ENCODE results near the gene VWF. TPM values are rescaled to one million over a fixed set of nuclear protein-coding genes. Genes with fewer than 3 reads are reported as not detected.

The VWF gene
- total RNA-seq, 6 experiments from 2014 or later: 5.7 to 16.6 (median 9.6) TPM

DNA sequence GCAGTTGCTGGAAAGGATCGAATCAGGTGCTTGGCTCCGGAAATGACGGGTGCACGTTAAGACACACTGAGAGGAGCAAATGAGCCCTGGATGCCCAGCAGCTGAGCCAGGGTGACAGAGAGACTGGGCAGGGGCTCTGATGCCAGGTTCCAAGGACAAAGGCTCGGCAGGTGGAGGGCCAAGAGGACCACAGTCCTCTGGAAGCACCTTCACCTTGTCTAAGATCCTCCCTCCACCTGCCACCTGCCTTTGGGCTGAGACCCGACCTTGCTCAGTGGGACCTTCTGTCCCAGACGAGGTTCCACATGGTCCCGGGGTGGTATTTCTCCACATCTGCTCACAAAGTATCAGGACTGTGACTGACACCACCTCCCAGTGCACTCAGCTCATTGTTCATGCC is 180.4 kb downstream of the VWF start:
- Histone ChIP-seq H3K36me3 (no peaks in the 10 kb centered on the region), H3K4me1 (peaks cover 0 to 4% (median 0%) of the 10 kb centered on the region in 4 donors), H3K4me3 (no peak overlapping the region), H3K9me3 (no peaks in the 10 kb centered on the region), H3K27me3 (no peaks in the 10 kb centered on the region), H3K27ac (no peak overlapping the region)
- ATAC-seq: no peak
- intact Hi-C loops (cut with DNase I): no loop called here
- DNase-seq: no peak
- TF ChIP-seq, protein P1, sequence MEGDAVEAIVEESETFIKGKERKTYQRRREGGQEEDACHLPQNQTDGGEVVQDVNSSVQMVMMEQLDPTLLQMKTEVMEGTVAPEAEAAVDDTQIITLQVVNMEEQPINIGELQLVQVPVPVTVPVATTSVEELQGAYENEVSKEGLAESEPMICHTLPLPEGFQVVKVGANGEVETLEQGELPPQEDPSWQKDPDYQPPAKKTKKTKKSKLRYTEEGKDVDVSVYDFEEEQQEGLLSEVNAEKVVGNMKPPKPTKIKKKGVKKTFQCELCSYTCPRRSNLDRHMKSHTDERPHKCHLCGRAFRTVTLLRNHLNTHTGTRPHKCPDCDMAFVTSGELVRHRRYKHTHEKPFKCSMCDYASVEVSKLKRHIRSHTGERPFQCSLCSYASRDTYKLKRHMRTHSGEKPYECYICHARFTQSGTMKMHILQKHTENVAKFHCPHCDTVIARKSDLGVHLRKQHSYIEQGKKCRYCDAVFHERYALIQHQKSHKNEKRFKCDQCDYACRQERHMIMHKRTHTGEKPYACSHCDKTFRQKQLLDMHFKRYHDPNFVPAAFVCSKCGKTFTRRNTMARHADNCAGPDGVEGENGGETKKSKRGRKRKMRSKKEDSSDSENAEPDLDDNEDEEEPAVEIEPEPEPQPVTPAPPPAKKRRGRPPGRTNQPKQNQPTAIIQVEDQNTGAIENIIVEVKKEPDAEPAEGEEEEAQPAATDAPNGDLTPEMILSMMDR (IDR thresholded peaks at IDR 0.05): no peak
- no peak for TF ChIP-seq POLR2A (IDR thresholded peaks at IDR 0.05)
- 59% methylated on average over 2 of the region's 8 CpGs for WGBS (ENCODE audit: insufficient coverage, low coverage, low lambda C conversion rate, missing lambda C conversion rate)

DNA sequence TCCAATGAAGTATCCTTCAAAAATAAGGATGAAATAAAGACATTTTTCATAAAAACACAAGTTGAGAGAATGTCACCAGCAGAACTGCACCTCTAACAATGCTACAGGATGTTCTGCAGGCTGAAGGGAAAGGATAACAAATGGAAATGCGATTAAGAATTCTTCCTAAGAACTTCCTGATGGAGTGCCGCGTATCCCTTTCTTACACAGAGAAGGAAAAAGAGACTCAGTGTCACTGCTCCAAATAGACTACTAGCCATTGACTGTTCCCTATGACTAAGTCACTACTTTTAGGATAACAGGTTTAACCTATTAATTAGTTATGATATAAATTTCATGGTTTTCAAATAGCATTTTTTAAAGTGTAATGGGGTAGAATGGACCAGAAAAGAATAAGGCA is 182.6 kb downstream of the VWF start:
- no peaks in the 10 kb centered on the region for H3K27me3 ChIP-seq
- intact Hi-C loops (cut with DNase I): no loop called here
- 74% methylated on average over 3 of the region's 3 CpGs for WGBS (ENCODE audit: insufficient coverage, low coverage, low lambda C conversion rate, missing lambda C conversion rate)

DNA sequence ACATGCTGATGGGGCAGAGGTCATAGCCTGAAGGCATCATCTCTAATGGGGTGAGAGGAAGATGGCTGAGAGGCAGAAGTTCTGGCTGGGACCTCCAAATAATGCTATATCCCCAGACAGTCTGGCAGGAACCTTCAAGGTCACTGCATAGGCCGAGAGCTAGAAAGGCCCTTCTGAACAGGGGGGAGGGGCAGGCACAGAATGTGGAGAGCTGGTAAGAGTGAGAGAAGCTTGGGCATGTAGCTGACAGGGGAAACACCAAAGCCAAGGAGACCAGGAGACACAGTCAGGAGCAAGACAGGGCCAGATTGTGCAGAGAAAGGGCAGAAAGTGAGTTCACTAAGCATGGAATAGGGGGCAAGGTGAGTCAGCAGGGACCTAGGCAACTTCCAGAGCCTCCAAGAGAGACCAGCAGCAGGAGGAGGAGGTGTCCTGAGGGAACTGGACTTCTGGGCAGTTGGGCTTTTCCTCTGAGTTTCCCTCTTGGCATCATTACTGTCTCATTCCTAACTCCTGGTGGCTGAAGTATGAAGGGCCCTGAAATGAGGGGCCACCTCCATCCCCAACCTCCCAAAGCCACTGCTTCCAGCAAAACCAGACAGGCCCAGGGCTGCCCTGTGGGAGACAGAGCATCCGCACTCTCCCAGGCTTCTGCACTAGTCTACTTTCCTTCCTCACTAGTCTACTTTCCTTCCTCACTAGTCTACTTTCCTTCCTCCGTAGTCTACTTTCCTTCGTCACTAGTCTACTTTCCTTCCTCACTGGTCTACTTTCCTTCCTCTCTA is 196.5 kb downstream of the VWF start:
- intact Hi-C loops (cut with DNase I): no loop called here
- H3K4me1 ChIP-seq: no peaks in the 10 kb centered on the region
- TF ChIP-seq, protein P1 (IDR thresholded peaks at IDR 0.05): no peak
- TF ChIP-seq POLR2A (IDR thresholded peaks at IDR 0.05): no peak
- no peaks in the 10 kb centered on the region for H3K9me3 ChIP-seq
- H3K27me3 ChIP-seq: no peaks in the 10 kb centered on the region
- ATAC-seq: no peak
- H3K36me3 ChIP-seq: no peaks in the 10 kb centered on the region
- no peak overlapping the region for H3K27ac ChIP-seq
- WGBS (ENCODE audit: insufficient coverage, low coverage, low lambda C conversion rate, missing lambda C conversion rate): 69% methylated on average over 4 of the region's 4 CpGs
- H3K4me3 ChIP-seq: no peak overlapping the region
- DNase-seq: peak in 1 of 3 donors; percentile 3

More for the DNA sequence above, 182.6 kb downstream of the VWF start:
- DNase-seq (no peak), ATAC-seq (no peak)
- H3K9me3 ChIP-seq: no peaks in the 10 kb centered on the region
- no peak overlapping the region for H3K27ac ChIP-seq
- H3K4me1 ChIP-seq: peaks cover 0 to 4% (median 0%) of the 10 kb centered on the region in 4 donors
- TF ChIP-seq, protein P1 (IDR thresholded peaks at IDR 0.05): no peak
- no peak for TF ChIP-seq POLR2A (IDR thresholded peaks at IDR 0.05)
- no peaks in the 10 kb centered on the region for H3K36me3 ChIP-seq
- no peak overlapping the region for H3K4me3 ChIP-seq

DNA sequence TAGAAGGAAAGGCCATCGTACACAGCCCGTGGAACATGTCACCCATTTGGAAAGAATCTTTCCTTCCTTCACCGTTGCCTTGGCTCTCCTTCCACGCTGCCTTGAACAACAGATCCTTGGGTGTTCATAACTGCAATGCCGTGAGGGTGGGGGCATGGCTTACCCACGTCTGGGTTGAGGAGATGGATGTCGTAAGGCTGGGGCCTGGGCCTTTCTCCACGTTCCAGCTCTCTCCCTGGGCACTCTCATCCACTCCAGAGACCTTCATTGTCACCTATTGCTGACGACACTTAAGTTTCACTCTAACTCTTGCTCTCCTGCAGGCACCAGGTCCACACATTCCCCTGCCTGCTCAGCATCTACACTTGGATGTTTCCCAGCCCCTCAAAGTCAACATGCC is 198.8 kb downstream of the VWF start:
- Histone ChIP-seq H3K27ac (no peak overlapping the region), H3K4me1 (no peaks in the 10 kb centered on the region), H3K27me3 (no peaks in the 10 kb centered on the region), H3K4me3 (no peak overlapping the region), H3K36me3 (no peaks in the 10 kb centered on the region), H3K9me3 (no peaks in the 10 kb centered on the region)
- WGBS (ENCODE audit: insufficient coverage, low coverage, low lambda C conversion rate, missing lambda C conversion rate): 58% methylated on average over 4 of the region's 9 CpGs
- ATAC-seq (no peak), DNase-seq (no peak)
- intact Hi-C loops (cut with DNase I): no loop called here
- TF ChIP-seq, protein P1 (IDR thresholded peaks at IDR 0.05): no peak
- TF ChIP-seq POLR2A (IDR thresholded peaks at IDR 0.05): no peak

Data from right lobe of liver (tissue), 6 donors.